SU-DHL-6 (cell line): ENCODE measurements around the gene ITGB1BP1.

Experiments used
- CTCF ChIP-seq: fragments of 200-600 bp; sonication (generic); IDR thresholded peaks from one replicate; pipeline ENCODE4 v1.5.1; 2017; ENCODE audit warnings: antibody characterized with exemption, mild to moderate bottlenecking, low read length, moderate library complexity; ENCODE audit not compliant: insufficient read depth, poor library complexity, severe bottlenecking
- EZH2phosphoT487 ChIP-seq: fragments of 200-600 bp; sonication (generic), shearing (Covaris generic); conservative IDR thresholded peaks from 2 replicates; pipeline ENCODE4 v1.6.1; 2018; ENCODE audit warnings: mild to moderate bottlenecking, antibody characterized with exemption, low read length, moderate library complexity, mixed read lengths

GRCh38 chr2:9465170-9465569 is 41.8 kb upstream of the ITGB1BP1 start:
- no peak for TF ChIP-seq CTCF
- TF ChIP-seq EZH2phosphoT487: no peak
